CD4-positive, alpha-beta T cell (primary cell): Measurements from ENCODE around the gene ZDHHC8. TPM values are rescaled to one million over a fixed set of nuclear protein-coding genes. Genes with fewer than 3 reads are reported as not detected.

Source experiments
- ATAC-seq: fragments of 200-7000 bp; cut with Tn5 transposase; one replicate; pipeline ENCODE4 v1.10.0; 2022; ENCODE audit warnings: mild to moderate bottlenecking; ENCODE audit not compliant: poor library complexity
- CTCF ChIA-PET: fragments of 350-600 bp; sonication (Branson Sonifier 250); formaldehyde crosslinking; loops from one replicate; lab custom pipeline; 2021; ENCODE audit warnings: antibody characterized with exemption, inconsistent platforms; lab: Charles Lee
- POLR2A ChIA-PET: fragments of 350-600 bp; sonication (Branson Sonifier 250); formaldehyde crosslinking; loops from one replicate; lab custom pipeline; 2021; ENCODE audit warnings: antibody characterized with exemption, inconsistent platforms; lab: Charles Lee
- DNase-seq, 14 experiments: peaks; one replicate each; pipeline ENCODE4 v3.0.0-alpha.2; 2013 to 2020; ENCODE audit warnings: mixed read lengths in 2 of 14
- H3K27ac ChIP-seq, 2 donors: one replicate each; pipeline versions ENCODE4 v1.5.1 to v1.7.0; 2013; ENCODE audit warnings: low read length in 2 of 2, low read depth in 1 of 2, mild to moderate bottlenecking in 1 of 2
- H3K27me3 ChIP-seq, 2 experiments: 1 replicate in 1 of 2; 2 replicates in 1 of 2; pipeline versions ENCODE4 v1.6.1 to v1.7.0; 2013; ENCODE audit warnings: low read length in 2 of 2, control low read depth in 1 of 2, mild to moderate bottlenecking in 1 of 2, moderate library complexity in 1 of 2; ENCODE audit not compliant: insufficient read depth in 2 of 2, control insufficient read depth in 1 of 2
- H3K36me3 ChIP-seq: one replicate; pipeline ENCODE4 v1.6.1; 2013; ENCODE audit warnings: low read length, control low read depth; ENCODE audit not compliant: insufficient read depth
- H3K4me1 ChIP-seq: one replicate; pipeline ENCODE4 v1.6.1; 2013; ENCODE audit warnings: low read length, control low read depth; ENCODE audit not compliant: insufficient read depth
- H3K4me3 ChIP-seq: one replicate; pipeline ENCODE4 v1.5.1; 2013; ENCODE audit warnings: mild to moderate bottlenecking, low read length, moderate library complexity
- H3K9me3 ChIP-seq, 2 experiments: 1 replicate in 1 of 2; 2 replicates in 1 of 2; pipeline versions ENCODE4 v1.6.1 to v1.7.0; 2013; ENCODE audit warnings: low read length in 2 of 2, mild to moderate bottlenecking in 2 of 2, control low read depth in 1 of 2, moderate library complexity in 1 of 2; ENCODE audit not compliant: control insufficient read depth in 1 of 2, insufficient read depth in 1 of 2
- H3K27ac Mint-ChIP-seq: one replicate; pipeline ENCODE4 v1.8.0; 2020; ENCODE audit warnings: mixed read lengths
- H3K27me3 Mint-ChIP-seq: one replicate; pipeline ENCODE4 v1.8.0; 2021; ENCODE audit warnings: mixed read lengths
- H3K36me3 Mint-ChIP-seq: one replicate; pipeline ENCODE4 v1.8.0; 2021; ENCODE audit warnings: low read depth, mixed read lengths
- H3K4me1 Mint-ChIP-seq: one replicate; pipeline ENCODE4 v1.8.0; 2021; ENCODE audit warnings: low read depth, mixed read lengths
- H3K4me3 Mint-ChIP-seq: one replicate; pipeline ENCODE4 v1.8.0; 2020; ENCODE audit warnings: mild to moderate bottlenecking, mixed read lengths
- H3K9me3 Mint-ChIP-seq: one replicate; pipeline ENCODE4 v1.8.0; 2020; ENCODE audit warnings: mixed read lengths
- CTCF ChIP-seq: fragments of 200-600 bp; IDR thresholded peaks from one replicate; pipeline ENCODE4 v1.8.0; 2022; ENCODE audit warnings: antibody characterized with exemption, mild to moderate bottlenecking
- intact Hi-C, 2 experiments: fragments of 100-400 bp; cut with DNase I in 1 of 2; cut with micrococcal nuclease in 1 of 2; formaldehyde crosslinking; loops; one replicate each; pipeline versions ENCODE4 v1.15.1 to v1.9.0; 2023 to 2025; cut with DNase I, micrococcal nuclease
- total RNA-seq, 174 experiments: library from RNA in 2 of 174; stranded (reverse) in 2 of 174; gene quantifications; one replicate each; pipeline ENCODE4 v1.2.3 and lab custom pipeline; 2021 to 2026

Gene ZDHHC8
- total RNA-seq, 2 experiments from 2014 or later = 44.9 to 49.3 TPM

GRCh38 chr22:20187777-20188566 lies 56.4 kb downstream of the ZDHHC8 start:
- Histone ChIP-seq H3K36me3 (no peaks in the 10 kb centered on the region), H3K4me3 (no peak overlapping the region), H3K9me3 (no peaks in the 10 kb centered on the region), H3K27me3 (no peaks in the 10 kb centered on the region), H3K4me1 (no peaks in the 10 kb centered on the region), H3K27ac (no peak overlapping the region)
- Mint-ChIP-seq H3K9me3 (no peaks in the 10 kb centered on the region), H3K4me3 (no peak overlapping the region), H3K27ac (no peak overlapping the region), H3K4me1 (no peaks in the 10 kb centered on the region), H3K27me3 (no peaks in the 10 kb centered on the region), H3K36me3 (no peaks in the 10 kb centered on the region)
- DNase-seq (no peak), ATAC-seq (no peak)
- intact Hi-C loops = no loop called here
- TF ChIP-seq CTCF = no peak
- ChIA-PET POLR2A (no interaction called here), CTCF (no interaction called here)

- POLR2A ChIA-PET = no interaction called here
- CTCF ChIA-PET = no interaction called here
- TF ChIP-seq CTCF = no peak
- Mint-ChIP-seq H3K9me3 (no peaks in the 10 kb centered on the region), H3K27ac (no peak overlapping the region), H3K27me3 (no peaks in the 10 kb centered on the region), H3K36me3 (no peaks in the 10 kb centered on the region), H3K4me1 (no peaks in the 10 kb centered on the region), H3K4me3 (no peak overlapping the region)
- Histone ChIP-seq H3K4me1 (no peaks in the 10 kb centered on the region), H3K9me3 (no peaks in the 10 kb centered on the region), H3K27ac (no peak overlapping the region), H3K27me3 (no peaks in the 10 kb centered on the region), H3K36me3 (no peaks in the 10 kb centered on the region), H3K4me3 (no peak overlapping the region)
- intact Hi-C loops = no loop called here
- DNase-seq = no peak
- ATAC-seq = no peak
Observed at GRCh38 chr22:20188567-20188877, 56.9 kb downstream of the ZDHHC8 start.

- POLR2A ChIA-PET = no interaction called here
- H3K4me1 ChIP-seq = peaks cover 2% of the 10 kb centered on the region
- Mint-ChIP-seq H3K9me3 (no peaks in the 10 kb centered on the region), H3K4me1 (no peaks in the 10 kb centered on the region), H3K36me3 (no peaks in the 10 kb centered on the region), H3K27ac (no peak overlapping the region), H3K27me3 (no peaks in the 10 kb centered on the region), H3K4me3 (no peak overlapping the region)
- DNase-seq (no peak), ATAC-seq (no peak)
- intact Hi-C loops = no loop called here
- TF ChIP-seq CTCF = no peak
- no peak overlapping the region for H3K4me3 ChIP-seq
- no peaks in the 10 kb centered on the region for H3K27me3 ChIP-seq
- no peaks in the 10 kb centered on the region for H3K9me3 ChIP-seq
- H3K27ac ChIP-seq = no peak overlapping the region
- CTCF ChIA-PET = no interaction called here
- H3K36me3 ChIP-seq = no peaks in the 10 kb centered on the region
Observed at GRCh38 chr22:20191000-20191515, 59.5 kb downstream of the ZDHHC8 start.
